H1 (cell line): ENCODE data around the gene SETX. TPM values are rescaled to one million over a fixed set of nuclear protein-coding genes. Genes with fewer than 3 reads are reported as not detected.

ENCODE experiments used
- CBX8 ChIP-seq: fragments of 300-800, 300-1000 bp; sonication (generic); IDR thresholded peaks from 2 replicates; pipeline ENCODE4 v1.7.1; 2016; ENCODE audit warnings: low read depth, low read length, borderline replicate concordance
- CHD7 ChIP-seq: fragments of 300-600 bp; sonication (generic); IDR thresholded peaks from 2 replicates; pipeline ENCODE4 v1.7.1; 2012; ENCODE audit warnings: low read length, moderate library complexity, mild to moderate bottlenecking, inconsistent platforms; ENCODE audit not compliant: insufficient replicate concordance
- EP300 ChIP-seq, 2 experiments: IDR thresholded peaks; 1 replicate in 1 of 2; 2 replicates in 1 of 2; pipeline ENCODE4 v1.6.1; 2011 to 2012; ENCODE audit warnings: low read depth in 2 of 2, low read length in 2 of 2, mild to moderate bottlenecking in 2 of 2, borderline replicate concordance in 1 of 2, inconsistent platforms in 1 of 2, moderate library complexity in 1 of 2
- GABPA ChIP-seq: IDR thresholded peaks from 2 replicates; pipeline ENCODE4 v1.6.1; 2011; ENCODE audit warnings: mild to moderate bottlenecking, low read length, moderate library complexity, borderline replicate concordance; ENCODE audit not compliant: insufficient read depth
- HDAC6 ChIP-seq: IDR thresholded peaks from one replicate; pipeline ENCODE4 v1.7.1; 2012; ENCODE audit warnings: low read depth, mild to moderate bottlenecking, inconsistent platforms, low read length, moderate library complexity
- NANOG ChIP-seq: IDR thresholded peaks from 2 replicates; pipeline ENCODE4 v1.6.1; 2011; ENCODE audit warnings: low read length, low read depth, mild to moderate bottlenecking, inconsistent platforms; ENCODE audit not compliant: insufficient read depth, poor library complexity, severe bottlenecking
- POLR2AphosphoS5 ChIP-seq: IDR thresholded peaks from 2 replicates; pipeline ENCODE4 v1.6.1; 2011; ENCODE audit warnings: low read depth, low read length
- SAP30 ChIP-seq: fragments of 300-600 bp; sonication (generic); IDR thresholded peaks from 2 replicates; pipeline ENCODE4 v1.7.1; 2012; ENCODE audit warnings: low read length, moderate library complexity, mild to moderate bottlenecking, inconsistent platforms; ENCODE audit not compliant: insufficient read depth, insufficient replicate concordance
- TBP ChIP-seq: IDR thresholded peaks from 2 replicates; pipeline ENCODE4 v1.6.1; 2011; ENCODE audit warnings: low read depth, low read length, improper control_type of control experiment
- TEAD4 ChIP-seq: IDR thresholded peaks from 2 replicates; pipeline ENCODE4 v1.6.1; 2012; ENCODE audit warnings: low read depth, low read length, inconsistent platforms, mixed read lengths
- polyA plus RNA-seq, 7 experiments: library from polyadenylated mRNA; depleted of rRNA in 3 of 7; stranded (reverse) in 5 of 7; unstranded in 2 of 7; fragments of >200 nt in 5 of 7; fragments of 200-250 nt in 2 of 7; gene quantifications; 1 replicate in 5 of 7; 2 replicates in 1 of 7; 4 replicates in 1 of 7; pipeline versions ENCODE4 v1.2.1 to v1.2.3, GENCODE V29; 2011 to 2013; ENCODE audit warnings: missing spikeins in 2 of 7, mixed read lengths in 2 of 7
- total RNA-seq: library from RNA; stranded (reverse); fragmentation: NEBNext Ultra II Directional; extraction: Animal tissue kit (Norgen Biotek cat#: 25700); gene quantifications from 2 replicates; pipeline ENCODE4 v1.2.1, GENCODE V29; 2021

SETX gene
- total and polyA plus RNA-seq, 2 of the 8 experiments (the other 6 are each of a cell fraction or from before 2014, with no cell fraction given), result 15.1 to 37.9 TPM

DNA sequence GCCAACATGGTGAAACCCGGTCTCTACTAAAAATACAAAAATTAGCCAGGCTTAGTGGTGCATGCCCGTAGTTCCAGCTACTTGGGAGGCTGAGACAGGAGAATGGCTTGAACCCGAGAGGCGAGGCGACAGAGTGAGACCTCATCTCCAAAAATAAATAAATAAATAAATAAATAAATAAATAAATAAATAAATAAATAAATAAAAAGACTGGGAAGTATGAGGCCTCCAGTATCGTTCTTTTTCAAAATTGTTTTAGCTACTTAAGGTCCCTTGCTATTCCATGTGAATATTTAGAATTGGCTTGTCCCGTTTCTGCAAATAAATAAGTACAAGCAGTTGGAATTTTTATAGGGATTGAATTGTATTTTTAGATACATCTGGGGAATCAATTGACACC is 3.0 kb upstream of the SETX start (continued):
- TF ChIP-seq CHD7 (no peak), SAP30 (no peak), HDAC6 (no peak), NANOG (no peak), CBX8 (no peak), EP300 (IDR thresholded peaks at IDR 0.05; ENCODE audit: borderline replicate concordance in 1 of 2, low read depth in 2 of 2, low read length in 2 of 2) (no peak), POLR2AphosphoS5 (no peak), TEAD4 (no peak), TBP (no peak), GABPA (no peak)
